Adrenal gland (tissue), 12 donors: Measurements from ENCODE around the gene MRPS10. TPM values are rescaled to one million over a fixed set of nuclear protein-coding genes. Genes with fewer than 3 reads are reported as not detected.
A peak's percentile ranks its signal among the peaks of the same experiment; 100 is the strongest.

Experiments used
- DNase-seq, 7 donors: peaks; one replicate each; pipeline ENCODE4 v3.0.0-alpha.2; 2019 to 2020
- H3K27ac ChIP-seq, 5 donors: fragments of 200-600 bp; sonication (generic) in 4 of 5; 1 replicate in 3 of 5; 2 replicates in 2 of 5; pipeline versions ENCODE4 v1.5.1 to v1.8.0; 2016 to 2020; ENCODE audit warnings: mild to moderate bottlenecking in 1 of 5
- H3K27me3 ChIP-seq: fragments of 200-600 bp; 2 replicates; pipeline ENCODE4 v1.8.0; 2021
- H3K36me3 ChIP-seq, 2 donors: fragments of 200-600 bp; replicated peaks in 1 of 2; 1 replicate in 1 of 2; 2 replicates in 1 of 2; pipeline versions ENCODE4 v1.5.1 to v1.8.0; 2018 to 2022
- H3K4me1 ChIP-seq, 2 donors: fragments of 200-600 bp; replicated peaks in 1 of 2; 1 replicate in 1 of 2; 2 replicates in 1 of 2; pipeline versions ENCODE4 v1.5.1 to v1.8.0; 2018 to 2021
- H3K4me3 ChIP-seq, 4 donors: fragments of 200-600 bp; sonication (generic) in 3 of 4; one replicate each; pipeline ENCODE4 v1.5.1; 2016 to 2018
- H3K9me3 ChIP-seq, 3 donors: fragments of 200-600 bp; sonication (generic) in 1 of 3; replicated peaks in 1 of 3; 1 replicate in 2 of 3; 2 replicates in 1 of 3; pipeline versions ENCODE4 v1.5.1 to v1.8.0; 2016 to 2021
- POLR2A ChIP-seq, 2 donors: fragments of 450-650 bp; IDR thresholded peaks; one replicate each; pipeline ENCODE4 v1.6.1; 2017; ENCODE audit warnings: antibody characterized with exemption in 2 of 2, mild to moderate bottlenecking in 2 of 2, moderate library complexity in 1 of 2
- WGBS, 4 donors: extraction: QIAGEN DNeasy Blood & Tissue Kit in 2 of 4; methylation state at CpG; one replicate each; pipeline versions ENCODE4 v1.1.5 to v1.1.7; 2013 to 2017; 5-methylcytosine and 5-hydroxymethylcytosine counted together
- intact Hi-C, 2 donors: fragments of 100-400 bp; cut with DNase I; formaldehyde crosslinking; loops; one replicate each; pipeline versions ENCODE4 v1.14.1 to v1.15.0; 2022 to 2023
- polyA plus RNA-seq, 3 donors: library from polyadenylated mRNA; stranded (reverse); fragments of 200-250 nt in 2 of 3; fragments of 350-450 nt in 1 of 3; fragmentation: Illumina TruSeq in 1 of 3; extraction: RNeasy Lipid Tissue Mini Kit (QIAGEN cat#74804) in 1 of 3; gene quantifications; one replicate each; pipeline ENCODE4 v1.2.3, GENCODE V29; 2013 to 2014
- total RNA-seq, 9 donors: library from RNA; depleted of rRNA in 4 of 9; stranded (reverse); fragments of >200 nt in 4 of 9; fragments of 120-200 nt in 1 of 9; fragmentation: NEBNext Ultra II Directional in 1 of 9; extraction: Animal tissue kit (Norgen Biotek cat#: 25700) in 1 of 9; gene quantifications; one replicate each; pipeline versions ENCODE4 v1.1.0 to v1.2.4, GENCODE V29; 2013 to 2023
- TF ChIP-seq, protein P1 (sequence below), 6 experiments: fragments of 450-650 bp in 4 of 6; fragments of 200-600 bp in 2 of 6; sonication (generic) in 1 of 6; IDR thresholded peaks; 1 replicate in 5 of 6; 2 replicates in 1 of 6; pipeline versions ENCODE4 v1.5.1 to v1.8.0; 2016 to 2021; ENCODE audit warnings: antibody characterized with exemption in 6 of 6, mild to moderate bottlenecking in 2 of 6, moderate library complexity in 1 of 6
- donor health status: healthy with polysubstance abuse.
- donor health status: Bipolar disorder and iron deficiency.
- donor health status: DM: yes; HTN: yes; CAD: no.
- donor health status: DM: no; HTN: no; CAD: no.
- donor health status: DM: no; HTN: no; CAD: no.
- donor health status: DM: yes; HTN: yes; CAD: no.

The MRPS10 gene
- total and polyA plus RNA-seq, 12 donors: 14.7 to 67.4 (median 34.0) TPM

DNA sequence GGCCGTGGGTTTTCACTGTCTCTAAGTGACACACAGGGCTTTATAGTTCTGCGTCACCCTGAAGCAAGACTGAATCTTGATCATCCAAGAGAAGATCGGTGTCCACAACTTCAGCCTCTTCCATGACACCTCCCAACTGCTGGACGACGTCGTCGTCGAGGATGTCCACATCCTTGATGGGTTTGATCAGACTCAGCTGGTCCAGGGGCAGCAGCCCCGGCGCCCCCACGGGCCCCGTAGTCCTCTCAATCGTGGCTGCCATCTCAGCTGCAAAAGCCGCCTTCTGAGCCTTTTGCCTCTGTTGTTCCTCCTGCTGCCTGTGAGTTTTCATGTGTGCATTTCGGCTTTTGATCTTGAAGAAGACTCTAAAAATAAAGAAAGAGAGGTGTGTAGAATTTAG is 10.6 kb upstream of the MRPS10 start:
- intact Hi-C loops: no loop called here
- no peaks in the 10 kb centered on the region for H3K27me3 ChIP-seq
- no peak overlapping the region for H3K4me3 ChIP-seq
- peaks cover 0 to 9% of the 10 kb centered on the region in 2 donors for H3K36me3 ChIP-seq
- no peak overlapping the region for H3K27ac ChIP-seq
- peaks cover 0 to 21% of the 10 kb centered on the region in 2 donors for H3K4me1 ChIP-seq
- WGBS, 4 donors: 86 to 96% (median 93%) methylated on average over 15 of the region's 15 CpGs
- TF ChIP-seq, protein P1, sequence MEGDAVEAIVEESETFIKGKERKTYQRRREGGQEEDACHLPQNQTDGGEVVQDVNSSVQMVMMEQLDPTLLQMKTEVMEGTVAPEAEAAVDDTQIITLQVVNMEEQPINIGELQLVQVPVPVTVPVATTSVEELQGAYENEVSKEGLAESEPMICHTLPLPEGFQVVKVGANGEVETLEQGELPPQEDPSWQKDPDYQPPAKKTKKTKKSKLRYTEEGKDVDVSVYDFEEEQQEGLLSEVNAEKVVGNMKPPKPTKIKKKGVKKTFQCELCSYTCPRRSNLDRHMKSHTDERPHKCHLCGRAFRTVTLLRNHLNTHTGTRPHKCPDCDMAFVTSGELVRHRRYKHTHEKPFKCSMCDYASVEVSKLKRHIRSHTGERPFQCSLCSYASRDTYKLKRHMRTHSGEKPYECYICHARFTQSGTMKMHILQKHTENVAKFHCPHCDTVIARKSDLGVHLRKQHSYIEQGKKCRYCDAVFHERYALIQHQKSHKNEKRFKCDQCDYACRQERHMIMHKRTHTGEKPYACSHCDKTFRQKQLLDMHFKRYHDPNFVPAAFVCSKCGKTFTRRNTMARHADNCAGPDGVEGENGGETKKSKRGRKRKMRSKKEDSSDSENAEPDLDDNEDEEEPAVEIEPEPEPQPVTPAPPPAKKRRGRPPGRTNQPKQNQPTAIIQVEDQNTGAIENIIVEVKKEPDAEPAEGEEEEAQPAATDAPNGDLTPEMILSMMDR (IDR thresholded peaks at IDR 0.05): no peak
- no peak for TF ChIP-seq POLR2A (IDR thresholded peaks at IDR 0.05)
- no peak for DNase-seq
- no peaks in the 10 kb centered on the region for H3K9me3 ChIP-seq

DNA sequence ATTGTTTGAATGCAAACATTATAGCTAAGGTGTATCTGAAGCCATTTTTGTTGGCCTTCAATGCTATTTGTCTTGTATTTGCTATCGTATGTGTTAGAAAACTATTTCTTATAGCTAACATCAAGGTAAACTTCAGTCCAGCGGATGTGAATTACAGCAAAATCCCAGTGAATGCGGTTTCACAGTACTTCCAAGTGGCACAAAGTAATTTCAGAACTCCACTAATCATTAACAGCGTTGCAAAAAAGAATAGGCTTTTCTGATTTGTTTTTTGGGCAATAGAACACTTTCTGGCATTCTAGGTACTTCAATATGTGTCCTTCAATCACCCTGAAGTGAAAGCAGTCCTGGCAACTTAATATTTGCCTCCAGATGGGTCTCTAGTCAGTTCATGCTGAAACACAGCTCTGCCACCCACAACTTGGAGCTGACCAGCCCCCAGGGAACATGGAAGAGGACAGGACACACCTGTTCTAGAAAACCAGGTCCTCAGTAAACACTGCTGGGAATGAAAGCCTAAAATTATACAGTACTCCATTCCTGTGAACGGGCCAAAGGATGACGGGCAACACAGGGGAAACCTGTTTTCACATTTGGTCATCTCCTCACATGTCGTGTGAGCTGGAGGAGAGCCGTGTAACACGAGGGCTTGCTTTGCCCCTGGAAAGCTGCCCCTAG is 9.7 kb upstream of the MRPS10 start:
- no peak for TF ChIP-seq POLR2A (IDR thresholded peaks at IDR 0.05)
- no peak for DNase-seq
- intact Hi-C loops: no loop called here
- no peak overlapping the region for H3K4me3 ChIP-seq
- no peaks in the 10 kb centered on the region for H3K9me3 ChIP-seq
- no peaks in the 10 kb centered on the region for H3K27me3 ChIP-seq
- WGBS, 4 donors: 88 to 94% (median 90%) methylated on average over 9 of the region's 9 CpGs
- H3K36me3 ChIP-seq: peaks cover 0 to 9% of the 10 kb centered on the region in 2 donors
- peak overlapping the region in 2 of 5 donors; percentile 67 to 75 for H3K27ac ChIP-seq
- peaks cover 0 to 21% of the 10 kb centered on the region in 2 donors for H3K4me1 ChIP-seq

DNA sequence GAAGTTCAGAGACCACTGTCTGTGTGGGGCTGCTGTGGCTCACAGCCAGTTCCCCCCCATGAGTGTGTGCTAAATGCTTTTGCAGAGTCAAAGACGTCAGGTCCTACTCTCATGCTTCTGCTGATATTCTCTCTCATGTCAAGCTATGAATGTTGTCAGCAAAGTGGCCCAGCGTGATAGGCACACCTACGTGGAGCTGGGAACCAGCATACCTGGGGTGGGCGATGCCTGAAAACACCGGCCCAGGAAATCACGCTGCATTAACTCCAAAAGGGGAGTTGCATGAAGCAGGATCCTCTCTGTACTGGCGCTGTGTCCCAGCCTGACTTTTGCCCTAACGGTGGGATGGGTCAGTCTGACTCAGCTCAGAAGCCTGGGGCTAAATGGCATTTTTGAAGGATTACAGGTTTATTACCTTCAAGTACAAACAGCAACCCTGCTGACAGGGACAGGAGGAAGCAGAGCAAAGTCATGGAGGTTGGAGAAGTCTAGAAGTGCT is 9.0 kb upstream of the MRPS10 start:
- no peaks in the 10 kb centered on the region for H3K27me3 ChIP-seq
- peak overlapping the region in 3 of 5 donors; percentile 27 to 75 (median 67) for H3K27ac ChIP-seq
- H3K4me3 ChIP-seq: no peak overlapping the region
- H3K36me3 ChIP-seq: peaks cover 0 to 9% of the 10 kb centered on the region in 2 donors
- DNase-seq: peak in 1 of 7 donors; percentile 29
- TF ChIP-seq POLR2A (IDR thresholded peaks at IDR 0.05): no peak
- TF ChIP-seq, protein P1 (IDR thresholded peaks at IDR 0.05): no peak
- peaks cover 0 to 21% of the 10 kb centered on the region in 2 donors for H3K4me1 ChIP-seq
- intact Hi-C loops: no loop called here
- no peaks in the 10 kb centered on the region for H3K9me3 ChIP-seq
- 65 to 76% (median 65%) methylated on average over 8 of the region's 8 CpGs for WGBS, 4 donors

DNA sequence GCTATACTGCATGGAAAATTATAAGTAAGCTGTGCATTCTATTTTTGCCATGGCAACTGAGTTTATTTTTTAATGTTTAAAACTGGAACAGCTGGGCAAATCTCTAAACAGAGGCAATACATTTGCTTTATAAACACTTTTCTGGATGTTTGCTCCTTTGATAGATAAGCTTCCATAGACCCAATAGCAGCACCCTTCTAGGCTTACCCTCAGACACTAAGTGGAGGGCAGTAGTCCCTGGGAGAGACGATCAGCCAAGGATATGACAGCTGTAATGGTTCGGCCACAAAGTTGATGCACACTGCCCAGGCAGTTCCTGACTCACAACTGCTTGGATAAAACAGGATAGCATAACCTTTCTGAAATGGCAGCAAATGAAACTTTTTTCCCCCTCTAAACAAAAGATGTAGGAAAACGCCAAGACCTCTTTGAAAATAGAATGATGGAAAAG is 8.5 kb upstream of the MRPS10 start:
- Histone ChIP-seq H3K4me3 (no peak overlapping the region), H3K27me3 (no peaks in the 10 kb centered on the region), H3K36me3 (peaks cover 0 to 9% of the 10 kb centered on the region in 2 donors), H3K4me1 (peaks cover 0 to 20% of the 10 kb centered on the region in 2 donors), H3K9me3 (no peaks in the 10 kb centered on the region), H3K27ac (peak overlapping the region in 3 of 5 donors; percentile 27 to 75 (median 67))
- TF ChIP-seq POLR2A (IDR thresholded peaks at IDR 0.05): no peak
- 14 to 34% (median 29%) methylated on average over 3 of the region's 3 CpGs for WGBS, 4 donors
- intact Hi-C loops: no loop called here
- DNase-seq: peak in 3 of 7 donors; percentile 27 to 44 (median 34)

DNA sequence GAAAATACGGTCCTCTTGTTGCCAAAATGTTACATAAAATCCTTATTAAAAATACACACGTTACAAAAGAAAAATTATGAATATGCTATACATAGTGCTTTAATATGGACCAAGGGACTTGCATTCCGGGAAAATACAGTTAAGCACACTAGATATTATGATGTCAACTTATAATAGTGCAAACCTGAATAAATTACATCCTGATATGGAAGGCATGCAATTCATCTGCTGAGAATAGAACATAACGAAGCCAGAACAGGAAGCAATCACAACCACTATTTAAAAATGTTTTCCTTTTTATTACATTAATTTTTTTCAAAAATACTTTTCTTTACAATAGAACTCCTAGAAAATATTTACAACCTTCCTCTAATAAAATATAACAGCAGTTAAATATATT is 7.8 kb upstream of the MRPS10 start:
- 57 to 68% (median 63%) methylated on average over 4 of the region's 4 CpGs for WGBS, 4 donors
- Histone ChIP-seq H3K4me3 (no peak overlapping the region), H3K4me1 (peaks cover 0 to 14% of the 10 kb centered on the region in 2 donors), H3K27me3 (no peaks in the 10 kb centered on the region), H3K27ac (peak overlapping the region in 1 of 5 donors; percentile 67), H3K36me3 (peaks cover 0 to 9% of the 10 kb centered on the region in 2 donors), H3K9me3 (no peaks in the 10 kb centered on the region)
- no peak for DNase-seq
- intact Hi-C loops: no loop called here
- no peak for TF ChIP-seq POLR2A (IDR thresholded peaks at IDR 0.05)
- TF ChIP-seq, protein P1 (IDR thresholded peaks at IDR 0.05): no peak
